HepG2 (cell line): ENCODE results near the gene TMEM273.

ENCODE experiments used
- ATF3 ChIP-seq: sonication (generic); formaldehyde crosslinking; IDR thresholded peaks from 2 replicates; pipeline ENCODE4 v1.4.0; 2020; ENCODE audit warnings: missing genetic modification reagents
- DNMT1 ChIP-seq: sonication (generic); formaldehyde crosslinking; IDR thresholded peaks from 2 replicates; pipeline ENCODE4 v1.5.1; 2020; ENCODE audit warnings: mild to moderate bottlenecking, missing genetic modification reagents
- KDM5A ChIP-seq: fragments of 200-600 bp; sonication (generic); IDR thresholded peaks from 2 replicates; pipeline ENCODE4 v1.7.0; 2018; ENCODE audit warnings: antibody characterized with exemption, mild to moderate bottlenecking, low read length, borderline replicate concordance
- NFRKB ChIP-seq: fragments of 450-650 bp; IDR thresholded peaks from 2 replicates; pipeline ENCODE4 v1.6.1; 2017
- ZFP37 ChIP-seq: sonication (generic); formaldehyde crosslinking; IDR thresholded peaks from 2 replicates; pipeline ENCODE4 v1.4.0; 2020; ENCODE audit warnings: missing genetic modification reagents, borderline replicate concordance
- ZGPAT ChIP-seq: IDR thresholded peaks from 2 replicates; pipeline ENCODE4 v1.6.1; 2016; ENCODE audit warnings: mild to moderate bottlenecking
- ZNF354B ChIP-seq: sonication (generic); formaldehyde crosslinking; IDR thresholded peaks from 2 replicates; pipeline ENCODE4 v1.8.0; 2022; ENCODE audit warnings: mild to moderate bottlenecking, missing genetic modification reagents

- no peak for TF ChIP-seq DNMT1 (CRISPR knock-in tag)
- TF ChIP-seq KDM5A = no peak
- no peak for TF ChIP-seq NFRKB
- no peak for TF ChIP-seq ZNF354B (CRISPR knock-in tag)
- no peak for TF ChIP-seq ZGPAT (CRISPR knock-in tag)
- TF ChIP-seq ATF3 (CRISPR knock-in tag) = no peak
- TF ChIP-seq ZFP37 (CRISPR knock-in tag) = no peak
Observed at GRCh38 chr10:49208996-49209395, 20.8 kb upstream of the TMEM273 start.
